Brain microvascular endothelial cell (primary cell): Measurements from ENCODE around the gene CCNI2.
A peak's percentile ranks its signal among the peaks of the same experiment; 100 is the strongest.

Experiments used
- DNase-seq: peaks from one replicate; pipeline ENCODE4 v3.0.0-alpha.2; 2020
- H3K27ac ChIP-seq: fragments of 250-450 bp; sonication (Bioruptor Pico); 2 replicates; pipeline ENCODE4 v1.5.1; 2020; ENCODE audit warnings: mild to moderate bottlenecking, moderate library complexity
- H3K27me3 ChIP-seq: fragments of 250-450 bp; sonication (Bioruptor Pico); replicated peaks from 2 replicates; pipeline ENCODE4 v1.5.1; 2020; ENCODE audit warnings: mild to moderate bottlenecking
- H3K36me3 ChIP-seq: fragments of 250-450 bp; sonication (Bioruptor Pico); replicated peaks from 2 replicates; pipeline ENCODE4 v1.5.1; 2020; ENCODE audit warnings: mild to moderate bottlenecking
- H3K4me3 ChIP-seq: 2 replicates; pipeline ENCODE4 v1.5.1; 2011; ENCODE audit warnings: low read depth, mild to moderate bottlenecking, control low read depth, low read length, moderate library complexity
- CTCF ChIP-seq: IDR thresholded peaks from 2 replicates; pipeline ENCODE4 v1.5.1; 2011; ENCODE audit warnings: low read depth, mild to moderate bottlenecking, moderate library complexity, low read length, control low read depth, inconsistent platforms; ENCODE audit errors: missing control alignments
- in situ Hi-C: cut with HindIII; loops from 2 replicates; pipeline ENCODE4 v1.10.0; 2017; ENCODE audit warnings: low sequenced_read_pairs, low pct_ligation_motif_present

Gene CCNI2

GRCh38 chr5:132751971-132752580 lies 4.8 kb downstream of the CCNI2 start:
- Histone ChIP-seq H3K27me3 (peaks cover 16% of the 10 kb centered on the region), H3K27ac (no peak overlapping the region), H3K4me3 (no peak overlapping the region), H3K36me3 (no peaks in the 10 kb centered on the region)
- DNase-seq, result no peak
- TF ChIP-seq CTCF, result no peak
- in situ Hi-C loops, result no loop called here

- H3K36me3 ChIP-seq, result peaks cover 2% of the 10 kb centered on the region
- H3K27ac ChIP-seq, result no peak overlapping the region
- DNase-seq, result no peak
- no peak for TF ChIP-seq CTCF
- H3K27me3 ChIP-seq, result peaks cover 10% of the 10 kb centered on the region
- in situ Hi-C loops, result no loop called here
- no peak overlapping the region for H3K4me3 ChIP-seq
These were observed 5.4 kb downstream of the CCNI2 start for GRCh38 chr5:132752581-132753125.

- TF ChIP-seq CTCF, result peak; percentile 40
- H3K36me3 ChIP-seq, result peaks cover 5% of the 10 kb centered on the region
- no peak overlapping the region for H3K4me3 ChIP-seq
- H3K27ac ChIP-seq, result no peak overlapping the region
- DNase-seq, result no peak
- in situ Hi-C loops, result no loop called here
- H3K27me3 ChIP-seq, result peaks cover 3% of the 10 kb centered on the region
These were observed 6.1 kb downstream of the CCNI2 start for GRCh38 chr5:132753135-132753987.

- Histone ChIP-seq H3K27ac (no peak overlapping the region), H3K4me3 (no peak overlapping the region), H3K36me3 (peaks cover 6% of the 10 kb centered on the region), H3K27me3 (no peaks in the 10 kb centered on the region)
- in situ Hi-C loops, result no loop called here
- no peak for TF ChIP-seq CTCF
- DNase-seq, result no peak
These were observed 6.9 kb downstream of the CCNI2 start for GRCh38 chr5:132754111-132754510.

GRCh38 chr5:132754947-132755346 lies 7.7 kb downstream of the CCNI2 start:
- H3K36me3 ChIP-seq, result peaks cover 14% of the 10 kb centered on the region
- peak; percentile 52 for TF ChIP-seq CTCF
- H3K27me3 ChIP-seq, result no peaks in the 10 kb centered on the region
- H3K4me3 ChIP-seq, result no peak overlapping the region
- in situ Hi-C loops, result no loop called here
- peak; percentile 28 for DNase-seq
- no peak overlapping the region for H3K27ac ChIP-seq
